SK-N-SH (cell line): ENCODE data around the gene C14orf93.
"Not testable (repeated sequence)": the region's sequence is repeated elsewhere in the genome, so short reads cannot be mapped to it uniquely, and the experiment has no call there.

Experiments used
- CTCF ChIP-seq: fragments of 200-600 bp; sonication (generic); IDR thresholded peaks from 2 replicates; pipeline ENCODE4 v1.6.1; 2017; ENCODE audit warnings: antibody characterized with exemption, mild to moderate bottlenecking, moderate library complexity
- EP300 ChIP-seq, 2 experiments: IDR thresholded peaks; 2 replicates each; pipeline versions ENCODE4 v1.4.0 to v1.6.1; 2012; ENCODE audit warnings: borderline replicate concordance in 1 of 2, low read depth in 1 of 2, low read length in 1 of 2
- FOXM1 ChIP-seq: IDR thresholded peaks from 2 replicates; pipeline ENCODE4 v1.4.0; 2012; ENCODE audit warnings: low read depth, mild to moderate bottlenecking
- POLR2AphosphoS5 ChIP-seq: IDR thresholded peaks from 2 replicates; pipeline ENCODE4 v1.6.1; 2012; ENCODE audit warnings: low read depth, low read length

- not testable (repeated sequence) for TF ChIP-seq CTCF; POLR2AphosphoS5; FOXM1; EP300 (IDR thresholded peaks at IDR 0.05; ENCODE audit: borderline replicate concordance in 1 of 2, low read depth in 1 of 2, low read length in 1 of 2)
Observed at GRCh38 chr14:22951795-22952194, 58.1 kb downstream of the C14orf93 start.
